ENCODE data around the gene IL7R. TPM values are rescaled to one million over a fixed set of nuclear protein-coding genes. Genes with fewer than 3 reads are reported as not detected.

Gene IL7R
- total and polyA plus RNA-seq, 2 of the 4 experiments (the other 2 are of a cell fraction), result 40.7 to 71.7 TPM

DNA sequence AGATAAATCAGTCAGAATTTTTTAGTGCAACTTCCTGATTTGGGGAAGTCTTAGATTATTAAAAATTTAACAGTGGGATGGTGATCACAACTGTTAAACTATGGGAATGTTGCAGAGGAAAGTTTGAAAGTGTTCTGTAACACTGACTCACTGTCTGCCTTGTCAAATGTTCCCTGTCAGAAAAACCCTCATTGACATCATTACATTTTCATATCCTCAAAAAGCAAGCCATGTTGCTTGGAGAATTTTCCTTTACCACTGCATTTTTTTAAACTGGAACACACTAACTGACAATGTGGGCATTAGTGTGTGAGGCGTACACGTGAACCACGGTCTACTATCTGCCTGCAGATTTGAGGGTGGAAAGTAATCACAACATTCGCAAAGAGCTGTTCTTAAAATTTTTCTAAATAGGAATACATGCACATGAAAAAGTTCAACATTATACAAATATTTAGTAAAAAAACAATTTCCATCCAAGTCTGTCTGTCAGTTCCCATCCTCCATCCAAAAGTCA is 28.6 kb upstream of the IL7R start:
- Histone ChIP-seq H3K9me3 (ENCODE audit: control insufficient read depth, insufficient read depth, low read length) (no peaks in the 10 kb centered on the region), H2BK20ac (ENCODE audit: low read depth, low read length) (no peak overlapping the region), H3K23ac (ENCODE audit: low read depth, low read length) (no peak overlapping the region), H3K18ac (ENCODE audit: low read depth, low read length) (no peak overlapping the region), H4K20me1 (ENCODE audit: insufficient read depth, low read length) (no peaks in the 10 kb centered on the region), H3K27me3 (ENCODE audit: control insufficient read depth, insufficient read depth, low read length) (peaks cover 1% of the 10 kb centered on the region; the same call in 1 of the 2 replicates), H2AFZ (replicated peaks; ENCODE audit: low read length, poor library complexity) (no peak overlapping the region), H3K9ac (ENCODE audit: low read depth, low read length) (no peak overlapping the region), H4K91ac (ENCODE audit: insufficient read depth, low read depth, low read length) (no peak overlapping the region), H2AK5ac (ENCODE audit: low read depth, low read length) (no peak overlapping the region), H3K4me2 (ENCODE audit: low read depth, low read length) (no peak overlapping the region), H2BK15ac (ENCODE audit: low read depth, low read length) (no peak overlapping the region), H2BK5ac (ENCODE audit: low read depth, low read length, poor library complexity, severe bottlenecking) (no peak overlapping the region), H2AK9ac (replicated peaks; ENCODE audit: low read depth, low read length, poor library complexity) (no peak overlapping the region), H2BK120ac (ENCODE audit: low read depth, low read length) (no peak overlapping the region), H3K4ac (ENCODE audit: low read depth, low read length) (no peak overlapping the region), H3K56ac (ENCODE audit: extremely low read depth, insufficient read depth, low read length) (no peak overlapping the region), H3K79me1 (ENCODE audit: low read depth in 1 of 2, low read length in 2 of 2) (no peaks in the 10 kb centered on the region), H3K4me1 (ENCODE audit: control insufficient read depth, insufficient read depth, low read length) (no peaks in the 10 kb centered on the region), H3K9me1 (ENCODE audit: insufficient read depth, low read length) (no peaks in the 10 kb centered on the region), H3K27ac (ENCODE audit: insufficient read depth, low read length) (no peak overlapping the region), H3K36me3 (ENCODE audit: control insufficient read depth, insufficient read depth, low read length) (no peaks in the 10 kb centered on the region), H4K8ac (ENCODE audit: low read depth in 2 of 2, low read length in 2 of 2) (no peak overlapping the region), H3K14ac (replicated peaks; ENCODE audit: low read depth, low read length) (no peak overlapping the region), H3K4me3 (ENCODE audit: insufficient read depth, low read depth, low read length) (no peak overlapping the region), H4K5ac (ENCODE audit: low read depth, low read length) (no peak overlapping the region)
- DNase-seq (no peak), ATAC-seq (ENCODE audit: low read depth) (no peak)
- intact Hi-C loops (cut with micrococcal nuclease), result no loop called here
- no TSS peak for BruUV-seq (replicated peaks)
- WGBS, 2 experiments (ENCODE audit: extremely low coverage in 2 of 2, insufficient read length in 1 of 2), result no CpG with 5 or more reads among the region's 4 CpGs
- in situ Hi-C loops (cut with MboI; ENCODE audit: low sequenced_read_pairs), result no loop called here
- no peak for TF ChIP-seq FOS (IDR thresholded peaks at IDR 0.05; ENCODE audit: low read depth, low read length)
- no peak for TF ChIP-seq CHD1 (IDR thresholded peaks at IDR 0.05; ENCODE audit: low read depth, low read length)
- no peak for TF ChIP-seq CTCF (conservative IDR thresholded peaks at IDR 0.05; ENCODE audit: low read depth, low read length)
- no peak for TF ChIP-seq MAZ (IDR thresholded peaks at IDR 0.05; ENCODE audit: borderline replicate concordance, low read depth, low read length)
- no peak for TF ChIP-seq SMC3 (IDR thresholded peaks at IDR 0.05; ENCODE audit: low read depth, low read length)
- no peak for TF ChIP-seq RCOR1 (IDR thresholded peaks at IDR 0.05; ENCODE audit: insufficient replicate concordance, low read length)
- no peak for TF ChIP-seq ELK1 (IDR thresholded peaks at IDR 0.05; ENCODE audit: borderline replicate concordance, low read depth, low read length)
- no peak for TF ChIP-seq POLR2A (IDR thresholded peaks at IDR 0.05; ENCODE audit: low read depth, low read length)
- TF ChIP-seq RFX5 (IDR thresholded peaks at IDR 0.05; ENCODE audit: low read depth, low read length), result no peak
- no peak for TF ChIP-seq RAD21 (IDR thresholded peaks at IDR 0.05; ENCODE audit: low read length)
- no peak for TF ChIP-seq CEBPB (IDR thresholded peaks at IDR 0.05; ENCODE audit: low read depth, low read length)
- TF ChIP-seq BHLHE40 (IDR thresholded peaks at IDR 0.05; ENCODE audit: low read depth, low read length), result no peak
- ChIA-PET POLR2A (ENCODE audit: unreplicated experiment) (no interaction called here), CTCF (no interaction called here)
- dilution Hi-C loops (cut with HindIII; ENCODE audit: low sequenced_read_pairs, unreplicated experiment), result no loop called here
